Measurements from ENCODE around the gene ADNP2. TPM values are rescaled to one million over a fixed set of nuclear protein-coding genes. Genes with fewer than 3 reads are reported as not detected.

The ADNP2 gene
- 12.0 TPM for polyA plus RNA-seq (2013, experiment 1 of 2; ENCODE audit: insufficient read length)
- polyA plus RNA-seq (2013, experiment 2 of 2; ENCODE audit: insufficient read length): 12.2 TPM

- peak; percentile 96 for DNase-seq
These were observed at the start of gene ADNP2 for GRCh38 chr18:80108739-80109675. TSS of gene ADNP2 (plus strand) at chr18:80109262. CDS start at chr18:80117543, 8,281 bp downstream.

- DNase-seq: no peak
These were observed 49.1 kb upstream of the ADNP2 start for GRCh38 chr18:80059945-80060344.

GRCh38 chr18:80065705-80066104 lies 43.4 kb upstream of the ADNP2 start:
- DNase-seq: no peak

- no peak for DNase-seq
These were observed 41.7 kb upstream of the ADNP2 start for GRCh38 chr18:80067321-80067720.

GRCh38 chr18:80067897-80068296 lies 41.2 kb upstream of the ADNP2 start:
- DNase-seq: no peak

- DNase-seq: no peak
These were observed 40.3 kb upstream of the ADNP2 start for GRCh38 chr18:80068571-80069272.

- no peak for DNase-seq
These were observed 38.2 kb upstream of the ADNP2 start for GRCh38 chr18:80070825-80071224.

GRCh38 chr18:80074183-80074582 lies 34.9 kb upstream of the ADNP2 start:
- no peak for DNase-seq

- DNase-seq: peak; percentile 2
These were observed 34.4 kb upstream of the ADNP2 start for GRCh38 chr18:80074697-80075096.

GRCh38 chr18:80075940-80076339 lies 33.1 kb upstream of the ADNP2 start:
- no peak for DNase-seq

- no peak for DNase-seq
These were observed 32.7 kb upstream of the ADNP2 start for GRCh38 chr18:80076379-80076778.

- no peak for DNase-seq
These were observed 31.2 kb upstream of the ADNP2 start for GRCh38 chr18:80077873-80078272.

GRCh38 chr18:80086281-80086680 lies 22.8 kb upstream of the ADNP2 start:
- DNase-seq: peak; percentile 4

GRCh38 chr18:80088036-80088435 lies 21.0 kb upstream of the ADNP2 start:
- DNase-seq: no peak

GRCh38 chr18:80088823-80089222 lies 20.2 kb upstream of the ADNP2 start:
- no peak for DNase-seq

GRCh38 chr18:80095414-80095813 lies 13.6 kb upstream of the ADNP2 start:
- no peak for DNase-seq

- DNase-seq: no peak
These were observed 13.0 kb upstream of the ADNP2 start for GRCh38 chr18:80096032-80096565.

GRCh38 chr18:80097201-80097600 lies 11.9 kb upstream of the ADNP2 start:
- DNase-seq: no peak

GRCh38 chr18:80103231-80103630 lies 5.8 kb upstream of the ADNP2 start:
- DNase-seq: peak; percentile 76

GRCh38 chr18:80104364-80104779 lies 4.7 kb upstream of the ADNP2 start:
- DNase-seq: no peak

- DNase-seq: no peak
These were observed 3.5 kb upstream of the ADNP2 start for GRCh38 chr18:80105369-80106167.

- no peak for DNase-seq
These were observed 2.5 kb upstream of the ADNP2 start for GRCh38 chr18:80106482-80107051.

Measured in fibroblast of skin of scalp (primary cell).